Aorta (tissue), 4 donors: Measurements from ENCODE around the gene CCL1. TPM values are rescaled to one million over a fixed set of nuclear protein-coding genes. Genes with fewer than 3 reads are reported as not detected.

ENCODE experiments used
- polyA plus RNA-seq, 2 donors: library from polyadenylated mRNA; stranded (reverse); fragments of 200-250 nt; gene quantifications; one replicate each; pipeline ENCODE4 v1.2.3, GENCODE V29; 2013
- total RNA-seq, 2 donors: library from RNA; stranded (reverse); fragmentation: NEBNext Ultra II Directional; extraction: Animal tissue kit (Norgen Biotek cat#: 25700); gene quantifications; one replicate each; pipeline ENCODE4 v1.2.1, GENCODE V29; 2021
- donor health status: healthy with polysubstance abuse.
- donor health status: Bipolar disorder and iron deficiency.
- donor health status: DM: no; HTN: no; CAD: no.
- donor health status: DM: yes; HTN: yes; CAD: no.

Gene CCL1
- total and polyA plus RNA-seq, 4 donors = not detected

Other genes with a start within 250 kb of the CCL1 start
- gene CCL2, start 107.9 kb downstream of the CCL1 start, total RNA-seq = 100 to 1,000 TPM; 114 to 237 TPM
- gene CCL2, start 107.9 kb downstream of the CCL1 start, polyA plus RNA-seq = 100 to 1,000 TPM; 199 to 553 TPM
- gene CCL7, start 93.0 kb downstream of the CCL1 start, total RNA-seq = not detected
- gene CCL7, start 93.0 kb downstream of the CCL1 start, polyA plus RNA-seq = not detected
- gene CCL11, start 77.5 kb downstream of the CCL1 start, total RNA-seq = not detected
- not detected for gene CCL11, start 77.5 kb downstream of the CCL1 start, polyA plus RNA-seq
- gene CCL8, start 43.8 kb downstream of the CCL1 start, total RNA-seq = 1 to 10 TPM; 3.6 to 4.5 TPM
- 1 to 10 TPM; 1.9 to 6.6 TPM for gene CCL8, start 43.8 kb downstream of the CCL1 start, polyA plus RNA-seq
- 10 to 100 TPM in 1 of 2 donors, 1 to 10 TPM in 1; 5.4 to 10.4 TPM for gene CCL13, start 6.8 kb downstream of the CCL1 start, total RNA-seq
- 1 to 10 TPM in 1 of 2 donors, not detected in 1; 1.1 TPM for gene CCL13, start 6.8 kb downstream of the CCL1 start, polyA plus RNA-seq
- gene TMEM132E, start 216.3 kb upstream of the CCL1 start, total RNA-seq = under 1 TPM; 0.29 to 0.36 TPM
- gene TMEM132E, start 216.3 kb upstream of the CCL1 start, polyA plus RNA-seq = under 1 TPM; 0.15 to 0.25 TPM